Fibroblast of skin of left biceps (primary cell): ENCODE measurements around the gene RGS14.
A peak's percentile ranks its signal among the peaks of the same experiment; 100 is the strongest.
"Not testable (repeated sequence)": the region's sequence is repeated elsewhere in the genome, so short reads cannot be mapped to it uniquely, and the experiment has no call there.

ENCODE experiments used
- DNase-seq, 2 experiments: peaks; one replicate each; pipeline ENCODE4 v3.0.0-alpha.2; 2013; ENCODE audit warnings: low read depth in 2 of 2

RGS14 gene

DNA sequence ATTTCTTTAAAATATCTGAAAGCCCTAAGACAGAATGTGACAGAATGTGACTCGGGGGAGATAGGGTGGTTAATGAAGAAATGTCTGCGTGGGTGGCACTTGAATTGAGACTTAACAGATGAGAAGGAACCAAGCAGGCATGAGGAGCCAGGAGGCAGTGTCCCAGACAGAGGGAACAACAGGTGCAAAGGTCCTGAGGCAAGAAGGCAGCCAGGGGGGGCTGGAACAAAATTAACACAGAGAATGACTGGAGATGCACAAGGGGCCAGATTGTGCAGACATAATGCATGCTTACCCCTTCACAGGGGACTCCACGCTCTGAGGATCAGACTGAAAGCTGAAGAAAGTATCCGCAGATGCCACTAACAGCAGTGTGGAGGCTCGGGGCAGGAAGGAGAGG lies 8.0 kb upstream of the RGS14 start:
- no peak for DNase-seq

DNA sequence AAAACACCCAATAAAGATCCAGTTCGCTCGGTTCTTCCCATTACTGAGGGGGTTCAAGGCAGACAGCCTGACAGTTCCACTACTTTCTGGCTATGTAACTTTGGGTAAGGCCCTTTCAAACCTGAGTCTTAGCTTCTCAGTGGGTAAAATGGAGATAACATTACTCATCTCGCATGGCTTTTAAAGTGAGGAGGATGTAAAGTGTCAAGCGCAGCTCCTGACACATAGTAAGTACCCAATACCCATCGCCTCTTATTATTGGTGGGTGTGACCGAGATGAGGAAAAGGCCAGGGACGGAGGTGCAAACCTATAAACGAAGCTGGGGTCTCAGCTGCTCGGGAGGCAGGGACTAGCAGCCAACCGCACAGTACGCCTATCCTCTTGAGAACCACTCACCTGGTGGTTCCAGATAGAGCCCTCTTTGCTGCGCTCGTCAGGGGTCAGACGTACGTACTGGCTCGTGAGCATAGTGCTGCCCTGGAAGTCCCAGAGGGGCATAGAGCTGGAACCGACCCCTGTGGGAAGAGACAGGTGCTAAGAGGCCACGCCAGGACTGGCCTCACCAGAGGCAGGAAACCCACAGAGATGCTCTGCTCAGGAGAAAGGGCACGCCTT lies 6.8 kb upstream of the RGS14 start:
- no peak for DNase-seq

DNA sequence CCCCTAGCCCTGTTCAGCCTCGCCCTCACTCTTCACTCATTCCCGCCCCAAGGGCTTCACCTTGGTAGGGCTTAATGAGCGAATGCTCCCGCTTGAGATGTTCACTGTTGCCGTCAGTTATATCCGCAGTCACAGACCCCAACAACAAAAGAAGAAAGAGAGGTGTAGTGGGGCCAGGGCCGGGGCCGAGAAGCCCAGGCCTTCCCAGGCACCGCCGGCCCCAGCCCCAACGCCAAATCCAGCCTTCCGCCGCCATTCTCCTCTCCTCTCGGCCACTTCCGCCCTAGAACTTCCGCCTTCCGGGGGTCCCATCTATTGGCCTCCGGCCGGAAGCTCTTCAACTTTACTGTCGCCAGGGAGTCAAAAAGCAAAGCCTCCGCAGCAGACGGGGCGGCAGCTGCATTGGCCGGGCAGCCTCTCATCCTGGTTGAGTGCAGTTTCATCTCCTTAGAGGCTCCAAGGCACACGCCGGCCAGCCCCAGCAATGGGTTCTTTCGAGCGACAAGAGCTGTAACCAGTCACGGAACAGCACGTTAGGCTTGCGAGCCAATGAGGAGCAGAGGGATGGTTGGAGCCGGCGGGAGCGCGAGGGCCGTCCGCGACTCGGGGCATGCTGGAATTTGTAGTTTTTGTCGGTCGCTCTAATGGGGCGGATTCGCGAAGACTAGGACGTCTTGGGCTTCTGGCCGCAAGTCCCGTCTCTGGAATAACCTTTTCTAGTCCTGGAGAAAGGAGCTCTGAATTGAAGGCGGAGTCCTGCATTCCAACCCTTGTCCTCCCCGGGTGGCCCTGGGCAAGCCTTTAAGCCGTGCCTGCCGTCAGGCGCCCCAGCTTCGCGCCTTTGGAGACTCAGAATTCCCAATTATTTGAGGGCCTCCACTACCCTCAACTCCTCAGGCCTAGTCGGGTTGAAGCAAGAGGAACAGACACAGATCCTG lies 6.1 kb upstream of the RGS14 start, which contains the start of gene LMAN2:
TSS of gene LMAN2 (minus strand) at position 277 of the 938 bp plus-strand sequence. CDS start at position 256, 21 bp downstream.
- peak; percentile 92 to 93 for DNase-seq

DNA sequence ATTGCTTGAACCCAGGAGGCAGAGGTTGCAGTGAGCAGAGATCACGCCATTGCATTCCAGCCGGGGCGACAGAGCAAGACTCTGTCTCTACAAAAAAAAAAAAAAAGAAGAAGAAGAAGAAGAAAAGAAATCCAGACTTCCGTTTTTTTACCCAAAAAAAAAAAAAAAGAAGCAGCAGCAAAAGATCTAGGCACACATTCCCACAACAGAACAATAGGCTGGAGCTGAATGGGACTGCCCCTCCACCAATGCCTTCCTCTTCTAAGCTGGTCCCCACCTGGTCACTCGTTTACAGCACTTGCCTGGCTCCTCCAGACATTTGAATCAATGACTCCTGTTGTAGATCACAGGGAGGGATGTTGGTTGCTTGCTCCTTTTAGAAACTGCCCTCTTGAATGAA lies 4.6 kb upstream of the RGS14 start:
- no peak for DNase-seq

DNA sequence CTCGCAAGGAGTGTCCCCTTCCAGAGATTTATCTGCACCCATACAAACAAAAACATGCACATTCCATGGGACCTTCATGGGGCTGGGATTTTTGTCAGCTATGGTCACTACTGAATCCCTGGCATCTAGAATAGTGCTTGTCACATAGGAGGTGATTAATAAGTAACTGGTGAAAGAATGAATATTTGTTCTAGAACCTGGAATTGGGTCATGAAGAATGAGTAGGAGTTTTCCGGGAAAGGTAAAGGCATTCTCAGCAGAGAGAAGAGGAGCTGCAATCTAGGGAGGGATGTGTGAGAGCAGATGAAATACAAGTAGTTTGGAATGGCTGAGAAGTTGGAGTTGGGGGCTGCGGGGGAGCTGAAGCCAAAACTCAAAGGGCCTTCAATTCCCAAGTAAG lies 3.5 kb upstream of the RGS14 start:
- DNase-seq, result no peak

DNA sequence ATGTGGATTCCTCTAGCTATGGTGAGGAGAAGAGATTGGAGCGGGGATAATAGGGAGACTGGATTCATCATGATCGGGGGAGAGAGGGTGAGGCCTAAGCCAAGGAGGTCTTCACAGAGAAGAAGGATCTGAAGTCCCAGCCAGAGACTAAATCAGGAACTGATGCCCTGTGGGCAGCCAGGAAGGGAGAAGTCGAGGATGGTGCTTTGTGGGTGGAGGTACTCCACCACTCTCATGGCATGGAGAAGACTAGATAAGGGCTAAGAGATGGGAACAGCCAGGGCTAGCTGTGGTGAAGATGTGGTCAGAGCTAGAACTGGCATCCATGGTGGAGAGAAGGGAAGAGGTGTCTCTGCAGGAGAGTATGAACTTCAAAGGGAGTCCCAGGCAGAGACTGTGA lies 3.0 kb upstream of the RGS14 start:
- no peak for DNase-seq

DNA sequence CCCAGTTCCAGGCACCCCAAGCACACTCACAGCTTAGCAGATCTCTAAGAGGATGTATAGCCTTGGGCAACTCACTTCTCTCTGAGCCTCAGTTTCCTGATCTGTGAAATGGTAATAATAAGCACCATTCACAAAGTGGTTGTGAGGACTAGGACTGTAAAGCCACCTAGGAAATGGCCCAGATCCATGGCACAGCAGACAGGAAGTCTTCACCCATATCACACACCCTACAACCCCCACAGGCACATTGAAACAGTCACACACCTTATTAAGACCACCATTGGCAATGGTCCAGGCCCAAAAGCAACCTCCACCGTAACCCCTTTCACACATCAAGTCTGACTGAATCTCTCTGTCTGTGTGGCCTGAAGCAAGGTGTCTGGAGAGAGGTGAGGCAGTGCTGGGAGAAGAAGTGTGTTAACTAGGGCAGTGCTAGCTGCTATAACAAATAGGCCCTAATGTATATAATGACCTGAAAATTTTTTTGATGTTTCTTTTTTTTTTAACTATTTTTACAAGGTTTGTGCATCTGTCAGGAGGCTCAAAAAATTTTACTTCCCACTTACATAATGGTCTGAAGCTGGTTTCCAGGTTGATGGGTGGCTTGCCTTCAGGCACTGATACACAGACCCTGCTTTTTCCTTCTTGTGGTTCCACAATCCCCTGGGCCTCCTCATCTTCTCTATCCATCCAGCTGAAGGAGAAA lies 2.4 kb upstream of the RGS14 start:
- no peak for DNase-seq

DNA sequence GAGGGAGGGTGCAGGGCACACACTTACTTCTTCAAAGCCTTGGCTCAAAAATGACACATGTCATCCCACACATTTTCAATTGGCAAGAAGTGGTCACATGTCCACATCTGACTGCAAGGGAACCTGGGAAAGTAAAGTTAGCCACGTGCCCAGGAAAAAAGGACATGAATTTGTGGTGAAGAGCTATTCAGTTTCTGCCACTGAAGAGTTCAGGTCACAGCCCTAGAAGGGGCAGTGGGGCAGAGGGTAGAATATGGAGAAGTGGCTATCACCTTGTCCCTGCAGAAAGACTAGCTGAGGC lies 1.9 kb upstream of the RGS14 start:
- DNase-seq, result no peak

DNA sequence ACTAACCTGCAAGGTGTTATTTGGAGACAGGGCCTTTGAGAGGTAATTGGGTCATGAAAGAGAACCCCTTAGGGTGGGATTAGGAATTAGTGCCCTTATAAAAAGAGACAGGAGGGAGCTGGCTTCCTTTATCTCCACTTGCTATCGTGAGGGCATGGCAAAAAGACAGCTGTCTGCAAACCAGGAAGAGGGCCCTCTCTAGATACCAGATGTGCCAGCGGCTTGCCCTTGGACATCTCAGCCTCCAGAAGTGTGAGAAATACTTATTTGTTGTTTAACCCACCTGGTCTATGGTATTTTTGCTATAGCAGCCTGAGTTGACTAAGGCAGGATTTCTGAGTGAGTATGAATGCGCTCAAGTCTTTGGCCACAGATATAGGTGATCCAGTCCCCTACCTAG lies 978 bp upstream of the RGS14 start:
- DNase-seq, result no peak

DNA sequence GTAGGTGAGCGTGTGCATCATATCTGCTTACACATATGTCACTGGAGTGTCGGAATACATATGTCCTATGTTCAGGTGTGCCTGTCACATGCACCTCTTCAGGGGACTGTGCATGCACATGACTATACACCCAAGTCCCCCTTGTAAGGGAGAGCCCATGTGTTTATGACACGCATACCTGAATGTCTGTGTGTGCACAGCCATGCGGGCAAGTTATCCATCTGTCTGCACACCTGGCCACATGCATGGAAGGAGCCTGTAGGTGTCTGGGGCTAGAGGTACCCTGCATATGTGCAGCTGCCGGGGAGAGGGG lies 622 bp upstream of the RGS14 start:
- no peak for DNase-seq

DNA sequence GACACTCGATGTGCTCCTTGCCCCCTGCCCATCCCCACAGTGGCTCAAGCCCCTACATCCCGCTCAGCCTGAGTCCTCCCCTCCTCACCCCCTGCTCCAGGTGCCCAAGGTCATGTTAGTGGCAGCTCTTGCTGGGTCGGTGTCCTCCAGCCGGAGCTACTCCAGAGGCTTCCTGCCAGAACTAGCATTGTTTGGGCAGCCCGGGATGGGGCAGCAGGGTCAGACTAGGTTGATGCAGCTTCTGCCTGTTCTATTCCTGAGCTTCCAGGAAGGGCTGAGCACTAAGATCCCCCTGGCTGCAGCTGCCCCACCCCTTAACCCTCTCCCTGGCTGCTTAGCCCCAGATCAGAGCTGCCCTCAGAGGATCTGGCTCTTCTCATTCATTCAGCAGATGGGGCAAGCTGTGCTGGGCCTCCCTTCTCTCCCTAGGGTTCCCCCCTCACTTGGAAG lies 671 bp downstream of the RGS14 start:
- no peak for DNase-seq

DNA sequence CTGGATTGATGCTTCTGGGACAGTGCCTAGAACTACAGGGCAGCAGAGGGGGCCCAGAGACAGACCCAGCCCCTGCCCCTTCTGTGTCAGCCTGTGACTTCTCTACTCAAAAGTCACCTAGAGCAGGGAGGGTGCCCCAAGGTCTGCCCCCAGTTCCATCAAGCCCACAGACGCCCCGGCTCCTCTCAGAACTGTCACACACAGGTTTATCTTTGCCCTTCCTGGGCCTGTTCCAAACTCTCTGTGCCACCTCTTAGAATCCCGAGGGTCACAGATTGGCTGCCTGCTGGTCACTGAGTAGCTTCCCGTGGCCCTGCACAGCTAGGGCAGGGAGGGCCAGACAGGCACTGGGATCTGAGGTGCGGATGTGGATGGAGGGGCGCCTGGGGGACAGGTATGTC lies 1.7 kb downstream of the RGS14 start:
- DNase-seq, result no peak

DNA sequence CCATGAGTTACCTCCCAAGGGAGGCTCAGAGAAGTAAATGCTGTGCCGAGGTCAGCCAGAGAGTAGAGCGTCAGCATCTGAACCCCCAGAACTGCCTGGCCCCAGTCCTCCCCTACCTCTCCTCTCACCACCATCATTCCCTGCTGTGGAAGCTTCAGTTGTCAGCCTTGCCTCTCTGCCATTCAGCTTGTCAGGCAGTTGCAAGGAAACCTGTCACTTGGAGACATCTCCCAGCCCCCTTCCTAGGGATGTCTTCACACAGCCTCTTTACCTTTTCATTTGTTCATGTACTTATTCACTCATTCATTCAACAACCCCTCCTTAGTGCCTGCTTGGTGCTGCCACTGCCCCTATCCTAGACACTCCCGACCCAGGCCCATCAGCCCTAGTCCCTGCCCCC lies 2.1 kb downstream of the RGS14 start:
- DNase-seq, result no peak

DNA sequence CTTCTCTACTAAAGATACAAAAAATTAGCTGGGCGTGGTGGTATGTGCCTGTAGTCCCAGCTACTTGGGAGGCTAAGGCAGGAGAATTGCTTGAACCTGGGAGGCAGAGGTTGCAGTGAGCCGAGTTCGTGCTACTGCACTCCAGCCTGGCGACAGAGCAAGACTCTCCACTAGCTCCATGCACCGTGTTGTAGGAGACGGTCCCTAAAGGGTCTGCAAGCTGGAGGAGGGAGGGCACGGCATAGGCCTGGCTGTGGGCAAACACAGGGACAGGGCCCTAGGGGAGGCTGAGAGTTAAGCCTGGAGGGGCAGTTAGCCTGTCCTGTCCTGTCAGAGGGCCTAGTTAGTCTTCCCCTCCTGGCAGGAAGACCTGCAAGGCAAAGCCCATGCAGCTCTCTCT lies 3.0 kb downstream of the RGS14 start:
- not testable (repeated sequence) for DNase-seq

DNA sequence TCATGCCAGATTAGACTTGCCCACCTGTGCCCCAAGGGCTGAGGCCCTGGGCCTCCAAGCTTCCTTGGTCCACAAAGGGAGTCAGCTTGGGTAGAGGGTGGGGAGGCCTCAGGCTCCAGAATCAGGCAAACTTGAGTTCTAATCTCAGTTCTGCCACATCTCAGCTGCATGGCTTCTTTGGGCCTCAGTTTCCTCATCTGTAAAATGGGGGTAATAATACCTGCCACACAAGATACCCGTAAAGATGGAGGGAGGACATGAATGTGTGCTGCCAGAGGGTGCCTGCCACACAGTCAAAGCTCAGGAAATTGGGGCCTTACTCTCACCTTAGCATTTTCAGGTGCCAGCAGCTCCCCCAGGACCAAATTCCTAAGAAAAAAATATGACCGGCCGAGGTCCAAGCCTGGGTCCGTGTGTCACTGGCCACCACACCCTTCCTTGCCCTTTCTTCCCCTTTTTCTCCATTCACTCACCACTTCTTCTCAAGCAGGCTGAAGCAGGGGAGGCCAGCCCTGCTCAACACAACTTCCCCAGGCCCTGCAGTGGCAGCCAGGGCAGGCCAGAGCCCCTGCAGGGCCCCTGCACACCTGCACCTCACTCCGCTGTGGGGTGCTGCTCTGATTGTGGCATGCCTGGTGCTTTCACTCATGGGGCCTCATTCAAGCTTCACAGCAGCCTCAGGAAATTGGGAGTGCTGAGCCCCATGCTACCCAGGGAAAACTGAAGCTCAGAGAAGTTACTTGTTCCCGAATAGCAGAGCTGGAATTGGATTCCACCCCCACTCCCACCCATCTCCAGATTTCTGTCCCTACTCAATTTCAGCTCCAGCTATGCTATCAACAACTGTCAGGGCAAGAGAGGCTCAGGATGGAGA lies 3.9 kb downstream of the RGS14 start:
- no peak for DNase-seq

DNA sequence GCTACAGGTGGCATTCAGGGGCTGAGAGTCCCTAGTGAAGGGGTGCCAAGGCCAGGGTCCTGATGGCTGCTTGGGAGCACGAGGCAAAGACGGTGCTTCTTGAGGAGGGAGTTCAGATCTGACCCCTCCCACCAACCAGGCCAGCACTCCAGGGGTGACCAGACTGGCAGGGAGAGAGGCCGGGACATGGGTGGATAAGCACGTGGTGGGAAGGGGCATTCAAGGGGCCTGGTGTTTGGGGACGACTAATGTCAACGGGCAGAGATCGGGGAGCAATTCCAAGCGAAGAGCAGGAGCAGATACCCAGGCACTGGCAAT lies 4.5 kb downstream of the RGS14 start:
- DNase-seq, result no peak

DNA sequence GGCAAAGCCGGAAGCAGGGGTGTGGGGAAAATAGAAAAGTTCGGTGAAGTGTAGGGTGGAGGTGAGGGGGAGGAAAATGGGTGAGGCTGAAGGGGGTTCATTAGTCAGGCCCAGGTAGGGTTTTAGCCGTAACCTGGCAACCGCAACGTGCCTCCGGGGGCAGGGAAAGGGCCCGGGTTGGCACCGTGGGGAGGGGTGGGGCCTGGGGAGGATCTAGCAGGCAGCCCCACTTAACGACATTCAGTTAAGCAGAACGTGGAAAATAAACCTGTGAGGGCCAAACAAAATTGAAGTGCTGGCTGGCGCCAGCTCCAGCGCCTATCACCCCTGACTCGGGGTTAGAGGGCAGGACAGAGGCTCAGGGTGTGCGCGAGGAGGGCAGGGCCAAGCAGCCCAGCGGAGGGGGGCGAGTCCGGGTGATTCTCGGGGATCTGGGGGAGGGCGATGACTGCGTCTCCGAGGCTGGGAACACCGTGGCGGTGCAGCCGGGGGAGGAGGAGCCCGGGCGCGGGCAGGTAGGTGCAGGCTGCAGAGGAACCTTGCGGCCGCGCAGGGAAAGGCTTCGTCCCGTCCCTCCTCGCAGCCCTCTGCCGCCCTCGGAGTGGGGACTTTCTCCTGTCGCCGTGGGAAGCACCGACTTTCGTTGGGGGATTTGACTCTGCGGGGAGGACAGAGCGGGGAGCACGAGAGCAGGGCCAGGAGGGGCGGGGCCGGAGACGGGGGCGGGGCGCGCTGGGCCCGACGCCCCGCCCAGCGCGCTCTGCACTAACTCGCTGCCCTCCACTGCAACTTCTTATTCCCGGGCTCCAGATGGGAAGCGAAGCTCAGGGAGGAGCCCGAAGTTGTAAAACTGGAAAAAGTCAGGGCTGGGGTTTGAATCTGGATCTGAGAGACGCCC lies 5.1 kb downstream of the RGS14 start:
- no peak for DNase-seq

DNA sequence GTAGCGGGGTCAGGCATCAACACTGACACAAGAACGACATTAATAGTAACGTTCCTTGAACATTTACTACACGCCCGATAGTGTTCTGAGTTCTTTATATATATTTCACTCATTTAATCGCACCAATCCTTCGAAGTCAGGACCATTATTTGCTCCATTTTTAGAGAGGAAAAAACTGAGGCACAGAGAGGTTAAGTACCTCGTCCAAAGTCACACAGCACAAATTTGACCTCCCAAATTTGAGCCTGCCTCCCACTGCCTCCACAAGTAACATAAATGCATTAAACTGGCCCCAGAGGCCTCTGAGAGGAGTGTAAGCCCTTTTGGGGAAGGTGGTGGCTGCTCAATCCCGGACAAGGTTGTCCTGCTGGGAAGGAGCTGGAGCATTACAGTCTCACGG lies 5.8 kb downstream of the RGS14 start:
- no peak for DNase-seq

DNA sequence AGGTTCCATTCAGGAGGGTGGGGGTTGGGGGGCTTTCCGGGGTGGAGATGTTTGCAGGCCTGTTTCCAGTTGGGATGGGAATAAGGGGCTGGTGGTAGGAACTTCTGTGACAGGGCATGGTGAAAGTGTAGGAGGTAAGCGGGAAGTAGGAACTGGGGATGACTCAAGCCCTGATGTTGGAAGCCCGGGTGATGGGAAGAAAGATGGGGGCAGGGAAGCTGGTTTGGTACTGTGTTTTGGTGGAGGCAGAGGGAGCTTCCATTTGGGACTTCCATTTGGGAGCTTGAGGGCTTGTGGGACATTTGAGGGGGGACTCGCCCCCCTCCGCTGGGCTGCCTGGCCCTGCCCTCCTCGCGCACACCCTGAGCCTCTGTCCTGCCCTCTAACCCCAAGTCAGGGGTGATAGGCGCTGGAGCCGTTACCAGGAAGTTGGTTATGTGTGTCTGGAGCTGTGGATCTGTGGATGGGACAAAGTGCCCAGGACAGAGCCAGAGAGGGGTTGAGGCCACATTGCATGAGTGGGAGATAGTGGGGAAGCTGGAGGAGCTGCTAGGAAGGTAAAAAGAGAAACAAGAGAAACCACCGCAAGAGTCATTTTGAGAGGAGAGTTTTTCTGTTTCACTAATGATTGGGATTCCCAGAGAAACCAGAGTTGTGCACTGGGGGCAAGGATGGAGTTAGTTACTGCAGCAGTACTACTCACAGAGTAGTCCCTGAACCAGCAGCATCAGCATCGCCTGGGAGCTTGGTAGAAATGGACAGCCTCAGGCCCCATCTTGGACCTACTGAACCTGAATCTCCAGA lies 6.6 kb downstream of the RGS14 start:
- DNase-seq, result no peak

DNA sequence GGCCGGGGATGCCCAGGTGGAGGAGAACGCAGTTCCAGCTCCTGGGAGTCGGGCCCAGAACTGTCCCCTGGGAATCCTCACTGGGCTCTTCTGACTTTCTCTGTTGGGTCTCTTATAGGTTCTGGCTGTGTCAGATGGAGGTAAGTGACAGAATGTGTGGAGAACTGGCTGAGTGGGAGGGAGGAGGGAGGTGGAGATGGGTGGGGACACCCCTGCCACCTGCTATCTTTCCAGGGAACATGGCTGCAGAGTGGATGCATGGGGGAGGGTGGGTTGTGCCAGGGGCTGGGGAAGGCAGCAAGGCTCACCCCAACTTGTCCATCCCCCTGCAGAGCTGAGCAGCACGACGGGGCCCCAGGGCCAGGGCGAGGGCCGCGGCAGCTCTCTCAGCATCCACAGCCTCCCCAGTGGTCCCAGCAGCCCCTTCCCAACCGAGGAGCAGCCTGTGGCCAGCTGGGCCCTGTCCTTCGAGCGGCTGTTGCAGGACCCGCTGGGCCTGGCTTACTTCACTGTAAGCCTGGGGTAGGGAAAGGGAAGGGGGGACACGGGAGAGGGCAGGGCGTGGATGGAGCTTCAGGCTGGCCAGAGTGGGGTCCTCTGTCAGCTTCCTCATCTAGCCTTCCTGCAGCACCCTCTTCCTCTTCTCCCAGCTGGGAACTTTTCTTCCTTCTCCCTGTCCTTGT lies 8.3 kb downstream of the RGS14 start:
- DNase-seq, result no peak
